GM21619 (cell line): Measurements from ENCODE around the gene OXCT2.
"Not testable (repeated sequence)": the region's sequence is repeated elsewhere in the genome, so short reads cannot be mapped to it uniquely, and the experiment has no call there.

Experiments used
- ATAC-seq: cut with Tn5 transposase; IDR thresholded peaks from one replicate; pipeline ENCODE4 v1.9.1; 2021; ENCODE audit not compliant: unreplicated experiment

The OXCT2 gene

GRCh38 chr1:39787964-39788363, 16.8 kb upstream of the OXCT2 start:
- not testable (repeated sequence) for ATAC-seq

GRCh38 chr1:39787468-39787867, 16.3 kb upstream of the OXCT2 start:
- no peak for ATAC-seq

GRCh38 chr1:39787108-39787375, 15.9 kb upstream of the OXCT2 start:
- ATAC-seq, result not testable (repeated sequence)

- not testable (repeated sequence) for ATAC-seq
Measured at GRCh38 chr1:39786303-39787107, 15.4 kb upstream of the OXCT2 start.

- not testable (repeated sequence) for ATAC-seq
Measured at GRCh38 chr1:39782685-39783084, 11.5 kb upstream of the OXCT2 start.

- no peak for ATAC-seq
Measured at GRCh38 chr1:39782103-39782502, 11.0 kb upstream of the OXCT2 start.

DNA sequence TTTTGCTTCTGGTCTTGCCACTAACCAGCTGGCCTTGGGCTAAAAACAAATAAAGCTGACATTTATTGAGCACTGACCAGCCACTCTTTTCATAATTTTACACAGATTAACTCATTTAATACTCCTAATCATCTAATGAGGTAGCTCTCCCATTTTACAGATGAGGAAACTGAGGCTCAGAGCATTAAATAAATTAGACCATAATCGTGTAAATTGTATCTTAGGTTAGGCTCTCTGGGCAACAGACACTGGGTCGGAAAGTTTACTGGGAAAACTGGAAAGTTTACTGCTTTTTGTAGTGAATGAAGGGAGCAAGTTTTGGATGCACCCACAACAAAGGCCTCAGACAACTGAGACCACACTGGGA, 10.2 kb upstream of the OXCT2 start:
- no peak for ATAC-seq

DNA sequence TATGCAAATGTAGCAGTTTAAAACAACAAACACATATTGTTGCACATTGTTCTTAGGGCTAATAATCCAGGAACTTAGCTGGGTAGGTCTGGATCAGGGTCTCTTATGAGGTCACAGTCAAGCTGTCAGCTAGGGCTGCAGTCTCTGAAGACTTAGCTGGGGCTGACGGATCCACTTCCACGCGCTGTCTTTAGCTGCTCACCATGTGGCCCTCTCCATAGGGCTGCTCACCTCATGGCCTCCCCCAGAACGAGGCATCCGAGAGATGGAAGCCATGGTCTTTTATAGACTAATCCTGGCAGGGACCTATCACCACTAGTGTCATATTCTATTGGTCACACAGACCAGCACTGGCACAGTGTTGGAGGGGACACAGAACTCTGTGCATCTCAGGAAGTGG, 8.7 kb upstream of the OXCT2 start:
- ATAC-seq, result no peak

- ATAC-seq, result no peak
Measured at GRCh38 chr1:39779137-39779536, 8.0 kb upstream of the OXCT2 start.

DNA sequence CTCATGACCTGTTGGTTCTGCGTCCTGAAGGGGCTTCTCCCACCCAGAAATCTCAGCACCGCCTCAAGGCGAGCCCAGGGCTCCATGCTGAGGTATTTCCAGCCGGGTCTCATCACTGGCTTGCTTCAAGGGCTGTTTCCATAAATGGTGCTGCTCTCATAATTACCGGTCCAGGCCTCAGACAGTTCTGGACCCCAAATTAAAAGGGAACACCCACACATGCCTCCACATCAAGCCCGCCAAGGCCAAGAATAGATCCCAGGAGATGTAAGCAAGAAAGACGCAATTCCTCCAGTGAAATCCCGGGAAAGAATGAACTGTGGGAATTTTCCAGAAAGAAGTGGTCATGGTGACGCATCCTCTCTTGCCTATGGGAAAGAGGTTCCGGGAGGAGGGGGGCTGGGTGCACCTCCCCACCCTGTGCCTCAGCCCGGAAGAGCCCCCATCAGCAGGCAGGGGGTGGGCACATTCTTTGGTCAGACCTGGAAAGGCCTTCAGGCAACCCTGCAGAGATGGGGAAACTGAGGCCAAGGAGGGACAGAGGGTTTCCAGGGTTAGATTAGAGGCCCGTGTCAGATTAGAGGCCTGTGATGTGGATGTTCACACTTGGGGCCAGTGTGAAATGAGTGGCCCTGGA, 7.4 kb upstream of the OXCT2 start:
- ATAC-seq, result not testable (repeated sequence)

DNA sequence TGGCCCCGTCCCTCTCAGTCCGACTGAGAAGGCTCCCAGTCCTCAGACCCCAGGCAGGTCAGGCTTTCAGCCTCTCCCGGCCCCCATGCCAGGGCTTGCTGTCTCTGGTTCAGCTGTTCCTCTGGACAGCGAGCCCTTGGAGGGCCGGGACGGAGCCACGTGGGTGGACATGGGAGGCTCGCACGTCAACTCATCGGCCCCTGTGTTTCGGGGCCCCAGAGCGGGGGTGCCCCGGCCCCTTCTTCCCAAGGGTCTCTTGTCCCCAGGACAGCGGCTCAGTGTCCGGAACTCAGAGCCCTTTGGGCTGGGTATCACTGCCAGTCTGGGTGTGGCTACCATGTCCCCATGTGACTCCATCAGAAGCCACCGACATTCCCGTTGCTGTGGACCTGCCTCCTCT, 6.7 kb upstream of the OXCT2 start:
- ATAC-seq, result not testable (repeated sequence)

DNA sequence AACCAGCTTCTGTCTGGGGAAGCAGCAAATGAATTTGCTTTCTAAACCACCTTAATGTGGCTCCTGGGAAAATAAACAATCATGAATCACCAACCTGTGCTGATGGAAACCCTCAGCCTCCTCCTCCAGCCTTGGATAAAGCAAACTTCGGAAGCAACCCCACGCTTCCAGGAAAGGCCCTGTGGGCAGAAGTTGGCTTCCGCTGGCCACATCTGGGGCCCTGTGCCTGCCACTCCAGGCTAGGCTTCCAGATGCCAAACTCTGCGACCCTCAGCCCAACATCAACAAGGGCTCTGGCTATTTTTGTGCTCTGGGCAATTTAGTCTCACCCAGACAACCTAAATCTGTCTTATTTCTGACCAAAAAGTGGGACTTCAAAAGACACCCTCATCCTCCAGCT, 6.2 kb upstream of the OXCT2 start:
- ATAC-seq, result no peak

DNA sequence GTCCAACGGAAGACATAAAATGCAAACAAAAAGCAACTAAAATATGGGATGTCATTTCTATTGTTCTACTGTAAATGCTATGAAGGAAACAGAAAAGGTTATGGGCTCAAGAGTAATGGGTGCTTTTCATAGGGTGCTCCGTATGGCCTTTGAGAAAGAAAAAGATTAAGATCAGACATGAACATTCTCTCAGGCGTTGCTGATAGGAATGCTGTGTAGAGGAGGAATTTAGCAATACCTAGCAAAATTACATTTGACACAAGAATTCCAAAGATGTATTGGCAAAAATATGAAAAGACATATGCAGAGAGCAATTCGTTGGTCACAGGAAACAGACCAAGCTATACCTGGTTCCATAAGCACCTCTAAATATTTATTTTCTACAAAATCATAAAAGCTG, 5.7 kb upstream of the OXCT2 start:
- no peak for ATAC-seq

DNA sequence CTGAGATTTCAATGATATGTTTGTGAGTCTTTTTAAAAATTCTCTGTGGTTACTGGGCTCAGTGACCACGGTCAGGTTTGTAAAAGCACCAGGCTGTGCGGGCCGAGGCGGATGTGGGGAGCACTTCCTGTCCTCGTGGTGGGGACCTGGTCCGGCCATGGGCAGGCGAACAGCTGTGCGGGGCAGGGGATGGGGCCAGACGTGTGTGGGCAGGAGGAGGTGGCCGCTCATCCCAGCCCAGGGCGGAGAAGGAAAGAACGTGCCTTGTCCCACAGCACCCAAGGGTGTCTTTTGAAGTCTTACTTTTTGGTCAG, 5.2 kb upstream of the OXCT2 start:
- ATAC-seq, result no peak

DNA sequence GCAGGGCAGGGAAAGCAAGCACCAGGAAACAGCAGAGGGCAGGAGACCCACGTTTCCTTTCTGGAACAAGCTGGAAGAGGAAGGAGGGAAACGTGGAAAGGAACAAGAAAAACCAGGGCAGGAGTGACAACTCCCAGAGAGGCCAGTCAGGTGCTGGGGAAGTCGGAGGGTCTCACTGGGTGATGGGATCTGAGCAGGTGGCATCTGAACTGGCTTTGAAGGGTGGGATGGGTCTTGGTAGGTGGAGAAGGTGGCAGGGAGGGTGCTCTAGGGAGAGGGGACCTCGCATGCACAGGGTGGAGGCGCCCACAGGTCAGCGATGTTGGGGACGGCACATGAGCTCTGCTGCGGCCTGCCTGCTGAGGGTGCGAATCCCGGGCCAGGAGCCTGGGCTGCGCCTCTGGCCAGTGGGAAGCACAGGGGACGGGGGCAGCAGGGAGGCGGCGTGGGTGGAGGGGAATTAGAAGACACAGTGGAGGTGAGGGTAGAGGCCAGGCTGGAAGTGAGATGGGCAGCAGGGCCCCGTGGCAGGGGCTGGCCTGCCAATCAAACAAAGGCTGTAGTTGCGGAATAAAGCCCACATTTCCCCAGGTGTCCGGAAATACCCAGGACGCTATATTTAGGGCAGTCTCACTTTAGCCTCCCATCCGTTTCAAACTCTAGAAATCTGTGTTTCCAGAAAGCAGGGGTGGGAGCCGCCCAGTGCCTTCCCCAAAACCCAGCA, 4.7 kb upstream of the OXCT2 start:
- ATAC-seq, result not testable (repeated sequence)

DNA sequence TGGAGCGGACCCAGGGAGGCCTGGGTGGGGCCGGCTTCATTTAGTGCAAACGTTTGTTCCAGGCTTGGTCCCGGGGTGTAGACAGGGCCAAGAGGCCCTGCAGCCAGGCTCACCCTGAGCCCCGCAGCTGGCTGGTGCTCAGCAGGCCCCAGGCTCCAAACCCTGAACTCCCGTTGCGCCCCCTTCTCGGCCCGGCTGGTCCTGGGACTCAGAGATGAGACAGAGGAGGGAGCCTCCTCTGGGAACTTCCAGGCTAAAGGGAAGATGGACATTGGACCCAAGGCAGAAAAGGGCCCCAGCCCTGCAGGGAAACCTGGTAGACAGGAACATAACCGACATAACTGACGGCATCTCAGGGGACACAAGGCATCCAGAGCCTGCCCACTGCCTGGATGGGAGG, 4.0 kb upstream of the OXCT2 start:
- ATAC-seq, result not testable (repeated sequence)

DNA sequence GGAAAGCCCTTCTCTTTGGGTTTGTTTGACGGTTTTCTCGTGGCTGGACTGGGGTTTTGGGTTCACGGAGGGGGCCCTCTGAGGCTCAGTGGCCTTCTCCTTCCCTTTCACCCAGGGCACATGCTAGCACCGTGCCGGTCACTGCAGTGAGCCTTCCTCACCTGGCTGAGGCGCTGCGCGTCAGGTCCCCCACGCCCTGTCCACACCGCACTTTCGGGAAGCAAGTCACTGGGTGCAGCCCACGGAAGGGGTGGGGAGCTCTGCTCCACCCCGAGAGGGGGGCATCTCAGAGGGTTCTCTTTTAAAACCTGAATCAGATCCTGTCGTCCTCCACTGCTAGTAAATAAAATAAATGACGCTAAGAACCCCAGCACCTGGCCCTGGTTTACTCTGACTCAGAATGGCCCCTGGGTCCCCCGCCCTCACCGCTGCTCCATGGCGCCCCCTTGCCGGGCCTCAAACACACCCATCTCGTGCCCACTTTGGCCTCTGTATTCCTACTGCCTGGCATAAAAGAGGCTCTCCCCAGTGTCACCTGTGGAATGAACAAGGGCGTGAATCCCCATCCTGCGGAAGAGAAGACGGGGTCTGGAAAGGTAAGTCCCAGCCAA, 2.3 kb upstream of the OXCT2 start:
- not testable (repeated sequence) for ATAC-seq

DNA sequence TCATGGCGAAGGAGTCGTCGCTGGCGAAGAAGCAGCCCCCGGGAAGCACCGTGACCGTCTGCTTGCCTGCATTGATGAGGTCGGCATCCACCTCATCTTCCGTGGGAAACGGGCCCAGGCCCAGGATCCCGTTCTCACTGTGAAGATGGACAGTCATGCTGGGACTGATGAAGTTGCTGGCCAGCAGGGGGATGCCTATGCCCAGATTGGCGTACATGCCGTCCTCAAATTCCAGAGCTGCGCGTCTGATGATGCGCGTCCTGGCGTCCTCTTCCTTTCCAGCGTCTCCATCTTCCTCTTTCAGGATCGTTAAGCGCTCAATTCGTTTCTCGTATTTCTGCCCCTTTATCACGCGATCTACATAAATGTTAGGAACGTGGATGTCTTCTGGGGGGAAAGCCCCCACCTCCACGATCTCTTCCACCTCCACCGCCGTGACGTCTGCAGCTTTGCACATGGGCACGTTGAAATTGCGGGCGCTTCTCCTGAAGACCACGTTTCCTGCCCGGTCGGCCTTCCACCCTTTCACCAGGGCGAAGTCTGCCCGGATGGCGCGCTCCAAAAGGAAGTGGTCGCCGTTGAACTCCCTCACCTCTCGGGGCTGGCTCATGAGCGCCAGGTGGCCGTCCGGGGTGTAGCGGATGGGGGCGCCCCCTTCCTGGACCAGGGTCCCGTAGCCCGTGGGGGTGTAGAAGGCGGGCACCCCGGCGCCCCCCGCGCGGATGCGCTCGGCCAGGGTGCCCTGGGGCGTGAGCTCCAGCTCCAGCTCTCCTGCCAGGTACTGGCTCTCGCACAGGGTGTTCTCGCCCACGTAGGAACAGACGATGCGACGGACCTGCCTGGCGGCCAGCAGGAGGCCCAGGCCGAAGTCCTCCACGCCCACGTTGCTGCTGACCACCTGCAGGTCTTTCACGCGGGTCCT, 787 bp downstream of the OXCT2 start:
- not testable (repeated sequence) for ATAC-seq

DNA sequence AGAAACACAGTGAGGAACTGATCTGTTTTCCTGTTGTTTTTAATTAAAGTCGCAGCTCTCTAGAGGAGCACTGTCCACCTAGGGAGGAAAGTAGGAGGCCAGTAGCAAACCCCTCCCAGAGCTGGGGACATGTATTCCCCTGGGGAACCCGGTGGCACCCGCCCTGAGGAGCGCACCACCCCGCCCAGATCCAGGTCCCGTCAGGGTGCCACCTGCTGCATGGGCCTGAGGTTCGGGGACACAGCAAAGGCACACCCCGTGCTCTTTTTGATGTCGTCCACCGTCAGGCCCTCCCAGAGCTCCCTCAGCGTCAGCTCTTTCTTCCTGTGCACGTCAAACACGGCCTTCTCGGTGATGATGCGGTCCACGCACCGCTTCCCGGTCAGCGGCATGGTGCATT, 1.6 kb downstream of the OXCT2 start:
- ATAC-seq, result not testable (repeated sequence)

- ATAC-seq, result not testable (repeated sequence)
Measured at GRCh38 chr1:39766466-39766865, 4.7 kb downstream of the OXCT2 start.

DNA sequence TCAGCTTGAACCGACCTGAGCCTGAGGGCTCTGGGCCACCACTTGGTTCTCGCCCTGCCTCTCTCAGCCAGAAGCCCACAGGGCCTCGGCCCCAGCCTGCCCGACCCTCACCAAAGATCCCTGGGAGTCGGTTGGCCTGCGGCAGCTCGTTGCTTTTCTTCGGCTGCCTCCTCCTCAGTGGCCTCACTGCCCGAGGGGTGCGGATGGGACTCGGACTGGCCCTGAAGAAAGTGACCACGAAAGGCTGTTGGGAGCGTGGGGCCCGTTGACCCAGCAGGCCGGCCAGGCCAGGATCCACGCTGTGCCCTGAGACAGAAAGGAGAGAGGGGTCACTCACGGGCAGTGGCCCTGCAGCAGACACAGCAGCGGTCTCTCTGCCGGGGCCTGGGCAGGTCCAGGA, 6.6 kb downstream of the OXCT2 start:
- not testable (repeated sequence) for ATAC-seq
